Central memory CD4-positive, alpha-beta T cell (primary cell): ENCODE data around the gene CNOT4.
"Not testable (repeated sequence)": the region's sequence is repeated elsewhere in the genome, so short reads cannot be mapped to it uniquely, and the experiment has no call there.

Experiments
- DNase-seq: peaks from one replicate; pipeline ENCODE4 v3.0.0; 2022

Gene CNOT4

DNA sequence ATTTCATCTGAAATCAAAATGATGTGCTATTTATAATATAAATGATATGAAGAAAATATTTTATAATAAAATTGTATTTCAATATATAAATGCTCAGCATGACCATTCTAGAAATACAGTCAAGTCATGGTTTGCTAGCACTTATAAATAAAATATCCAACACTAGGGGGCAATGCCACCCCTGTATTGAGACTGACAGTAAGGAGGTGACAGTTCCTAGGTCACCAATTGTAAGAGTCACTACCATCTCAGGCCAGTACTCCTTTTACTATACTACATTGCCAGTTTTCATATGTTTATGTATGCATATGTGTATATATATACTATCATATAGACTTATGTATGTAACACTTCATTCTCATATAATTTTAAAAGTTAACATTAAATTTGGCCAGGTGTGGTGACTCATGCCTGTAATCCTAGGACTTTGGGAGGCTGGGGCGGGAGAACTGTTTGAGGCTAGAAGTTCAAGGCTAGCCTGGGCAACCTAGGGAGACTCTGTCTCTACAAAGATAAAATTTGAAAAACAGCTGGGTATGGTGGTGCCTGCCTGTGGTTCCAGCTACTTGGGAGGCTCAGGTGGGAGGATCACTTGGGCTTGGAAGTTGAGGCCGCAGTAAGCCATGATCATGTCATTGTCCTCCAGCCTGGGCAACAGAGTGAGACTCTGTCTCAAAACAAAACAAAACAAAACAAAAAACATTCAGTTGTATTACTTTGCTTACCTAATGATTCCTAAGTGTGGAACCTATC, 2.4 kb upstream of the CNOT4 start:
- DNase-seq = peak; percentile 65

DNA sequence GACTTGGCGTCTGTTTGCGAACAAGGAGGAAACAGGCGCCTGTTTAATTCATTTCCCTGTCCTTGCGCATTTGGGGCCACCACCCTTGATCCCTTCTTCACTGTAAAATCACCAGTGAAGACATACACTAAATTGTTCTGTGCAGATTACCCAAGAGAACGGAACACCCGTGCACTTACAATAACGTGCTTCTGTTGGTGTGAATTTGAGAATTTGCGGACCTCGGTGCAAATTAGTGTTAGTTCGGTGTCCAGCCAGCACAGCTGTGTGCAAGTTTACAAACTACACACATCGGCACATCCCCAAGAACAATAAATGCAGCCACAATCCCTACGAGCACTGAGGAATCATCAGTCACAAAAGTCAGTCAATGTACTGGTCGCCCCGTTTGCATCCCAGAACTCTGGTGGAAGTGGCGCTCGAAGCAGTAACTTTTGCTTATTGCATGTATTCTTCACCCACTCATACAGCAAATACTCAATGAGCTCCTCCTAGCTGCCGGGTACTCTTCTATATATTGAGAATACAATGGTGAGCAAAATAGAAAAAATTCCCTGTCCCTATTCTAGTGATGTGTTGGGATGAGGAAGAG, 786 bp upstream of the CNOT4 start:
- DNase-seq = no peak

DNA sequence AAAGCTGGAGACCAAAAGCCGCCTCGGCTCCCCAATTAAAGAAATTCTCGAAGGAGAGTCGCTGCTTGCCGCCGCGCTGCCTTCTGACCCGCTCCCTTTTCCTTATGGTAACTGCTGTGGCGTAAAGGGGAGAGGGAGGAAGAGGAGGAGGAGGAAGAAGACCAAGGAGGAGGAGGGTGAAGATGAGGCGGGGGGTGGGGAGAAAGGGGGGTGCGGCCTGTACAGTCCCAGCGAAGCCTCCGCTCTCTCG, 388 bp downstream of the CNOT4 start:
- no peak for DNase-seq

DNA sequence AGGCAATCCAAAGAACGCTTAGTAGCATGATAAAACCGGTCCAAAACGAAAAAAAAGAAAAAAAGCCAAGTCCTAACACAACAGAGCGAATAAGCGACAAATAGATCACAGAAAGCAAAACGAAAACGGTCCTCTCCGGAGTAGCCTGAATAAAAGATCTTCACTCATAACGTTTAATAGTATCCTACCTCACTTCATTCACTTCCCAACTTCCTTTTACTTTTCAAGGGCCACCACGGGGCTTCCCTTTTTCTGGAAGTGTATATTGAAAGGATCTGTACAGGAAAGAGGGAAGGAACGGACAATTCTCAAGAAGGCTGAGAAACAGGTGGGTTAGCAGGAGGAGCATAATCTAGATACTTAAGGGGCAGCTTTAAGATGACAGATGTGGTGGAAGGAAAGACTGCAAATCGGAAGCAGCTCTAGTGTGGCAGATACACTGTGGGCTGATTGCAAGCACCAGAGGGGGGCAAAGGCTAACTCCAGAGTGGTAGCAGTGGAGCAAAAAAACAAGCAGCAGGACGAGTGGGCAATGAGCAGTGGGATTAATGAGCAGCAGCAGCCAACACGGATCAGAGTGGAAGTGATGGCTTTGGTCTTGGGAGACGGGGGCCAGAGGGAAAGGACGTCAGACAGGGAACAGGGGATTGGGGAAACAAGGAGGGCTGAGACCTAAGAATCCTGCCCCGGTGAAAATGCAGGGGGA, 866 bp downstream of the CNOT4 start:
- DNase-seq = peak; percentile 25

DNA sequence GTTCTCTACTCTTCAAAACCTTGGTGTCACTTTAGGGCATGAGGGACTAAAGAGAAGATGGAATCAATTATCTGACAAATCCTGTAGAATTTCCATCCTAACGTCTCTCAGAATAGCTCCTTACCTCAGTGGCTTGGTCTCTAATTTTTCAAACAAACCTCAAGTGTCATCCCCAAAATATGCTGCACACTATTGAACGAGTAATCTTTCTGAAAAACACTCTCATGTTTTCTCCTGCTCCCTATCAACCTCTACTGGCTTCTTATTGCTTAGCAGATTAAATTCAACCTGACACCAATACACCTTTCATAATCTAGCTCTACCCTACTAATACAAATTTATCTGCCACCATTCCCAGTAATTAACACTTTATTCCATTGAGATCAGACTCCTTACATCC, 8.5 kb downstream of the CNOT4 start:
- DNase-seq = no peak

DNA sequence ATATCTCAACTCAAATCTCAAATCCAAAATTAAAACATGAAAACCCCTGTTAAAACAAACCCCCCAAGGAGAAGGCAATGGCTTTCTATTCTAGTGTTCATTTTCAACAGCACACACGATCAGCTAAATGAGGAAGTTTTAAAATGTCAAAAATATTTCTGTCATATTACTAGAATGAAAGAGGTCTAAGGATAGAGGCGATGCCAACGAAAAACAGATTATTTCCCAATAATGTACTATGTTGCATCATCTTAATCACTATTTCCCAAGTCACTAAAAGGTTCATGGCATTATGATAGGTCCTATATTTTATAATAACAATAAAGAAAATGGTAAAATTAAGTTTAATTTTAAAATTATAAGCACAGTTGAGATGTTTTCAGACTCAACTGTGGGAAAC, 10.1 kb downstream of the CNOT4 start:
- DNase-seq = no peak

DNA sequence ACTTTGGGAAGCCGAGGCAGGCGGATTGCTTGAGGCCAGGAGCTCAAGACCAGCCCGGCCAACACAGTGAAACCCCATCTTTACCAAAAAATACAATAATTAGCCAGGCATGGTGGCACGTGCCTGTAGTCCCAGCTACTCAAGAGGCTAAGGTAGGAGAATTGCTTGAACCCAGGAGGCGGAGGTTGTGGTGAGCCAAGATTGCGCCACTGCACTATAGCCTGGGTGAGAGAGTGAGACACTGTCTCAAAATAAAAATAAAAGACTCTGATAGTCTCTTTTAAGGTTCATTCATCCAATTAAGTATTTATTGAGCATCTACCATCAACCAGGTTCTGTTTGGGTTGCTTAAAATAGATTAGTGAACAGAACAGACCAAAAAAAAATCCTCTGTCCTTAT, 12.7 kb downstream of the CNOT4 start:
- not testable (repeated sequence) for DNase-seq

DNA sequence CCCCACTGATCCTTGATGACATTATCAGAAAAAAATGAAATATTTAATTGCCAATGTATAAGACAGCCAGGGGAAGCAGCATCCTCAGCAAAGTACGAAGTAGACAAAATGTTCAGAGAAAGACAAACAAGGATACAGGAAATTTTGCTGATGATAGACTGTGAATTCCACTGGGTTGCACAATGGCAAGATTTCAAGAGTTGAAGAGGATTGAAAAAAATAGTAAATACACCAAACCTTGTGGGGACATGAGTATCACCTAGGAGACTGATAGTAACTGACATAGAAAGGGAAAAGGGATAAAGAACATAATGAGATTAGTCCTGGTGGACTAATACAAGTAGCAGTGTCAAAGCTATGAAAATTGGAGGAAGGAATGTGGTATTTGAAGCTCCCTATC, 16.5 kb downstream of the CNOT4 start:
- no peak for DNase-seq

DNA sequence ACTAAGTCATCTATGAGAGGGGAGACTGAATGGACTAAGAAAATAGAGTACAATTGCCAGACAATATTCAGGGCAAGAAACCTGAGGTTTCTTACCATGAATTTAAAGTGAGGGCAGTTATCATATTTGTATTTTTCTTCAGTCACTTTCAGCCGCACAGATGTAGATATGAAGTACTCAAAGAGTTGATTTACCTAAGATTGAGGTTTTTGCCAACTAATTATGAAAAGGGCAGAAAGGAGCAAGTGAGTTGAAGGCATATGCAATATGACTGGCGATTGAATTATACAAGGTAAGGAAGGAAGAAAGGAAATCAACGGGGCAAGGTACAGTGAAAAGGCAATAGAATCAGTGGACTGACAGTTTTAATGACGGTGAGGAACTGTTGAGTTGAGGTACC, 17.8 kb downstream of the CNOT4 start:
- DNase-seq = no peak

DNA sequence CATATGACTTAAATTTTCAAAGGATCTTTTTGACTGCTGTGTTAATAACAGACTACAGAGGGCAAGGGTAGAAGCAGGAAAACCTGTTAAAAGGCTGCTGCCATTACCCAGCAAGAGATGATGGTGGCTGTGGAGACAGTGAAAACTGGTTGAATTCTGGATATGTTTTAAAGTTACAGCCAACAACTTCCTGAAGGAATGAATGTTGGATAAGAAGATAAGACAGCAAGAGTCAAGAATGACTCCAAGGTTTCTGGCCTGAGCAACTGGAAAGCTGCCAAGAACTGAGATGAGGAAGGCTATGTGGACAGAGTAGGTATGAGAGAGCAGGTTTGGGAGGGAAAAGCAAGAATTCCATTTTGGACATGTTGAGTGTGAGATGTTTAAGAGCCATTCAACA, 19.1 kb downstream of the CNOT4 start:
- no peak for DNase-seq

DNA sequence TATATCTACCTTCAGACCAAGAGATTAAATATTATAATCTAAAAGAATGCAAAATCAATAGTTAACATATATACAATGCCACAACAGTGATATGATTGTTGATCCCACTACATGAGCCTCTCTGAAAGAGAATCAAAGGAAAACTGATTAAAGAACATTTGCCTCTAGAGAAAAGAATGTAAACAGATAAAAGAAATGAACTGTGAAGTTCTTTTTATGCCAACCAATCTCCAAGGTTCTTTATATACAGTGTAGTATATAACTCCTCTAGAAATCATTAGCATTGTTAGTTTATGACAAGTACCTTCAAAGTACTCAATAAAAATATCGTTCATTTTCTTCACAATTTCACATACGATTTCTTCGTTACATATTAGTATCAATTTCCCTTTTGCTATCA, 20.1 kb downstream of the CNOT4 start:
- DNase-seq = no peak

DNA sequence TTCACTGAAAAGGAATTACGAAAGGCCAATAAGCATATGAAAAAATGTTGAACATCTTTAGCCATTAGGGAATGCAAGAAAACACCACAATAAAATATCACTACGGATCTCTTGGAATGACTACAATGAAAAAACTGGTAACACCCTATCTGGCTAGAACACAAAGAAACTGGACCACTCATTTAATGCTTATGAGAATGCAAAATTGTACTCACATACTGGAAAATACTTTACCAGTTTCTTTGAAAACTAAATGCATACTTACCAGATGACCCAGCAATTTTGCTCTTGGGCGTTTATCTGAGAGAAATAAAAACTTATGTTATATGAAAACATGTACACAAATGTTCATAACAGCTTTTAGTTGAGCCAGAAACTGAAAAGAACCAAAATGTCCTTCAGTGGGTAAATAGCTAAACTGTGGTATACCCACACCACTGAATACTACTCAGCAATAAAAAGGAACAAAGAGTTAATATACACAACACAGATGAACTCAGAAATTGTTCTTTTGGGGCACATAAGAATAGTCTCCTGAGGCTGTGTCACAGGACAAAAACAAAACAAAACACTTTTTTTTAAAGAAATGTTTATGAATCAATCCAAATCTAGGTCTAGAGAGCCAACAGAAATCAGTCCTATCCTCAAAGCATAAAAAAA, 23.5 kb downstream of the CNOT4 start:
- DNase-seq = no peak

DNA sequence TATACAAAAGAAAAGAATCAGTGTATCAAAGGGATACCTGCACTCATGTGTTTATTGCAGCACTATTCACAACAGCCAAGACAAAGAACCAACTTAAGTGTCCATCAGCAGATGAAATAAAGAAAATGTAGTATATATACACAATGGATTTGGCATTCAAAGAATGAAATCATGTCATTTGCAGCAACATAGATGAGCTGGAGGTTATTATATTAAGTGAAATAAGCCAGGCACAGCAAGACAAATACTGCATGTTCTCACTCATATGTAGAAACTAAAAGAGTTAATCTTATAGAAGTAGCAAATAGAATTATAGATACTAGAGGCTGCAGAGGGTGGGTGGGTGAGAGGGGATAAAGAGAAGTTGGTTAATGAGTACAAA, 28.3 kb downstream of the CNOT4 start:
- DNase-seq = no peak

DNA sequence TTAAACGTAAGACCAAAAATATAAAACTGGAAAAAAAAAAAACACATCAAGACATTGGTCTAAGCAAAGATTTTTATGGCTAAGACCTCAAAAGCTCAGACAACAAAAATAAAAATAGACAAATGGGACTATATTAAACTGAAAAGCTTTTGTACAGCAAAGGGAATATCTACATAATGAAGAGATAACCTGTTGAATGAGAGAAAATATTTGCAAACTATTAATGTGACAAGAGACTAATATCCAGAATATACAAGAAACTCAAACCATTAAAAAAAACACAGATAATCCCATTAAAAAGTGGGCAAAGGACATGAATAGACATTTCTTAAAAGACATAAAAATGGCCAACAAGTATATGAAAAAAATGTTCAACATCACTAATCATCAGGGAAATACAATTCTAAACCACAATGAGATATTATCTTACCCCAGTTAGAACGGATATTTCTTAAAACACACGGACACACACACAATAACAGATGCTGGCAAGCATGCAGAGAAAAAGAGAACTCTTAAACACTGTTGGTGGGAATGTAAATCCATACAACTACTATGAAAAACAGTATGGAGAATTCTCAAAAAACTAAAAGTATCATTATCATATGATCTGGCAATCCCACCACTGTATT, 28.8 kb downstream of the CNOT4 start:
- no peak for DNase-seq

DNA sequence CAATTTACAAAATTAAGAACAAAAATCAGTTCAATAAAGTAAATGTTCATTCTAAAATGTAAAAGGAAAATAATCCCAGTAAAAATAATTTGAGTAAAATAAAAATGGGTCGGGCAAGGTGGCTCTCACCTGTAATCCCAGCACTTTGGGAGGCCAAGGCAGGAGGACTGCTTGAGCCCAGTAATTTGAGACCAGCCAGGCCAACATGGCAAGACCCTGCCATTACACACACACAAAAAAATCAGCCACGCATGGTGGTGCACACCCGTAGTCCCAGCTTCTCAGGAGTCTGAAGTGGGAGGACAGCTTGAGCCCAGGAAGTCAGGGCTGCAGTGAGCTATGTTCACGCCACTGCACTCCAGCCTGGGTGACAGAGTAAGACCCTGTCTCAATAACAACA, 34.4 kb downstream of the CNOT4 start:
- DNase-seq = no peak

DNA sequence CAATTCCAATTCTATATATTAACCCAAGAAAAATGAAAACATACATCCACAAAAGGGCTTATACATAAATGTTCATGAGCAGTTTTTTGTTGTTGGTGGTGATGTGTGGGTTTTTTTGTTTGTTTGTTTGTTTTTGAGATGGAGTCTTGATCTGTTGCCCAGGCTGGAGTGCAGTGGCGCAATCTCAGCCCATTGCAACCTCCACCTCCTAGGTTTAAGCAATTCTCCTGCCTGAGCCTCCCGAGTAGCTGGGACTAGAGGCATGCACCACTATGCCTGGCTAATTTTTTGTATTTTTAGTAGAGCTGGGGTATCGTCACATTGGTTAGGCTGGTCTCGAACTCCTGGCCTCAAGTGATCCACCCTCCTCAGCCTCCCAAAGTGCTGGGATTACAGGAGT, 40.2 kb downstream of the CNOT4 start:
- not testable (repeated sequence) for DNase-seq

DNA sequence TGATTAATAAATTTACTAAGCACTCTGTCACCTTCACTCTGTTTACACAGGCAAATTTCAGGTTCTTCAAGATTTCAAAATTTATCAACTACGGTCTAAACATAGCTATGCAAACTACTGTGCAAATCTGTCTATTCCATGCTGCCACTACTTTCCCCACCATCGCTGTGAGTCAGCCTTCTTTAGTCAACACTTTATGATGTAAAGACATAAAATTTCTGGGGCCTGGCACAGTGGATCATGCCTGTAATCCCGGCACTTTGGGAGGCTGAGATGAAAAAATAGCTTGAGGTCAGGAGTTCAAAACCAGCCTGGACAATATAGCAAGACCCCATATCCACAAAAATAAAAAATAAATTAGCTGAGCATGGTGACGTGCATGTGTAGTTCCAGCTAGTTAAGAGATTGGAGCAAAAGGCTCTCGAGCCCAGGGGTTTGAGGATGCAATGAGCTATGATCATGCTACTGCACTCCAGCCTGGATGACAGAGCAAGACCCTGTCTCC, 42.6 kb downstream of the CNOT4 start:
- no peak for DNase-seq

DNA sequence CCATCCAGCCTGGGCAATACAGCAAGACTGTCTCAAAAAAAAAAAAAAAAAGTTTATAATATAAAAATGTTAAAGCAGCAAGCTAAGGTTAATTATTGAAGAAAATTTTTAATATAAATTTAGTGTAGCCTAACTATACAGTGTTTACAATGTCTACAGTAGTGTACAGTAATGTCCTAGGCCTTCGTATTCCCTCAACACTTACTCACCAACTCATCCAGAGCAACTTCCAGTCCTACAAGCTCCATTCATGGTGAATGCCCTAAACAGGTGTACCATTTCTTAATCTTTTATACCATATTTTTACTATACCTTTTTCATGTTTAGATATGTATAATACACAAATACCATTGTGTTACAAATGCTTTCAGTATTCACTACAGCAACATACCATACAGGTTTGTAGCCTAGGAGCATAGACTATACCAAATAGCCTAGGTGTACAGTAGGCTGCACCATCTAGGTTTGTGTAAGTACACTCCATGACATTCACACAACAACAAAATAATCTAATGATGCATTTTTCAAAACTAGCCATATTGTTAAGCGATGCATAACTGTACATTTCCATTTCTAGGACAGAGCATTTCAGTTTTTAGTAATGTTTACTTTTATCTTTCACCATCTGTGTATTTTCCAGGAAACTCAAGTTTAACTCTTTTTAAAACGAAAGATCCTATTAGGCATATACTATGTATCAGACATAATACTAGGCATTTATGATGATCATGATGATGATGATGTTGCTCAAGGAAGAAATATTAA, 43.3 kb downstream of the CNOT4 start:
- DNase-seq = no peak

DNA sequence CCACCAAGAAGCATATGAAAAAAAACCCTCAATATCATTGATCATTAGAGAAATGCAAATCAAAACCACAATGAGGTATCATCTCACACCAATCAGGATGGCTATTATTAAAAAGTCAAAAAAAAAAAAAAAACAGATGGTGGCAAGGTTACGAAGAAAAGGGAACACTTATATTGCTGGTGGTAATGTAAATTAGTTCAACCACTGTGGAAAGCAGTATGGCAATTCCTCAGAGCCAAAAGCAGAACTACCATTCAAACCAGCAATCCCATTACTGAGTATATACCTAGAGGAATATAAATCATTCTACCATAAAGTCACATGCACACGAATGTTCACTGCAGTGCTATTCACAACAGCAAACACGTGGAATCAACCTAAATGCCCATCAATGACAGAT, 46.0 kb downstream of the CNOT4 start:
- DNase-seq = no peak

DNA sequence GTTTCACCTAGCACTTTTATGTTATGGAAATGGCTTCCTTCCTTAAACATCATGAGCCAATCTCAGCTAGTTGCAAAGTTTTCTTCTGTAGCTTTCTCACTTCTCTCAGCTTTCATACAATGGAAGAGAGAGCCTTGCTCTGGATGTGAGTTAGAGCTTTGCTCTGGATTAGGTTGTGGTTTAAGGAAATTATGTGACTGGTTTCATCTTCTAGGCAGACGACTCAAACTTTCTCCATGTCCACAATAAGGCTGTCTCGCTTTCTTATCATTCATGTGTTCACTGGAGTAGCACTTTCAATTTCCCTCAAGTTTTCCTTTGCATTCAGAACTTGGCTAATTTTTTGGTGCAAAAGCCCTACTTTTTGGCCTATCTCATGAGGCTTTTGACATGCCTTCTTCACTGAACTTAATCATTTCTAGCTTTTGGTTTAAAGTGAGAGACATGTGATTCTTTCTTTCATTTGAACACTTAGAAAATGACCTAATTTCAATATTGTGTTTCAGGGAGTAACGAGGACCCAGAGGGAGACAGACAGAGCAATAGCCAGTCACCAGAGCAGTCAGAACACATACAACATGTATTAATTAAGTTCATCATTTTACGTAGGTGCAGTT, 49.8 kb downstream of the CNOT4 start:
- no peak for DNase-seq

DNA sequence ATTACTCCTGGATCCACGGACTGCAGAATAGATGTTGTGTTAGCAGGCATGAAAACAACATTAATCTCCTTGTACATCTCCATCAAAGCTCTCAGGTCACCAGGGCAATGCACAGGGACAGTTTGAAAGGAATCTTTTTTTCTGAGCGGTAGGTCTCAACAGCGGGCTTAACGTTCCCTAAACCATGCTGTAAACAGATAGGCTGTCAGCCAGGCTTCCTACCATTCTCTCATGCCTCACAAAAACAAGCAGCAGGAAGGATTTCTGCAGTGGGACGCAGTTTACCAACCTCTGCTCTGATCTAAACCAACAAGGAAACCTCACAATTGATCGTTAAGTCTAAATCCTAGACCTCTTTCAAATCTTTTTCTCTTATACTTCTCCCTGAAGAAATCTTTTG, 50.8 kb downstream of the CNOT4 start:
- no peak for DNase-seq

DNA sequence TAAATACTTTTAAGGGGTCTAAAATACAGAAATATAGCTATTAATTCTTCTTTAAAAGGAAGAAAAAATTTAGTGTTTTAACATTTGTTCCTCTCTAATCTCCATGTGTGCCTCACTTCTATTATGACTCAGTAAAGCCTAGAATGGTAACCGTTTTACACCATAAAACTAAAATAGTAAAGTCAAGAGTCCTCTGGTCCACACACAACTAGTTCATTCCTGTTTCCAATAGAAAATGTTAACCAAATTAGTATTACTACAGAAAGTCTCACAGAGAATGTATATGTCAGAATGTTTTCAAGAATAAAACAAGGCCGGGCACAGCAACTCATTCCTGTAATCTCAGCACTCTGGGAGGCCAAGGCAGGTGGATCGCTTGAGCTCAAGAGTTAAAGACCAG, 55.8 kb downstream of the CNOT4 start:
- DNase-seq = no peak
